GM18951 (cell line): ENCODE data around the gene PRDM16.

ENCODE experiments used
- POLR2A ChIP-seq: IDR thresholded peaks from 4 replicates; pipeline ENCODE4 v1.6.1; 2011; ENCODE audit warnings: mild to moderate bottlenecking; ENCODE audit not compliant: insufficient read length, insufficient read depth; ENCODE audit errors: extremely low read depth
- in situ Hi-C: fragments of 300-500 bp; cut with MboI; formaldehyde crosslinking; loops from one replicate; pipeline ENCODE4 v1.12.0; 2022; ENCODE audit warnings: low sequenced_read_pairs, mixed read lengths, inconsistent platforms; ENCODE audit not compliant: unreplicated experiment

Gene PRDM16

GRCh38 chr1:3028531-3029282 lies 40.3 kb upstream of the PRDM16 start:
- no peak for TF ChIP-seq POLR2A
- in situ Hi-C loops = no loop called here

GRCh38 chr1:3029481-3029961 lies 39.5 kb upstream of the PRDM16 start:
- in situ Hi-C loops = no loop called here
- no peak for TF ChIP-seq POLR2A

GRCh38 chr1:3029991-3030662 lies 38.9 kb upstream of the PRDM16 start:
- in situ Hi-C loops = no loop called here
- no peak for TF ChIP-seq POLR2A

- in situ Hi-C loops = no loop called here
- no peak for TF ChIP-seq POLR2A
These were observed 38.2 kb upstream of the PRDM16 start for GRCh38 chr1:3030663-3031381.

- in situ Hi-C loops = no loop called here
- TF ChIP-seq POLR2A = no peak
These were observed 37.4 kb upstream of the PRDM16 start for GRCh38 chr1:3031401-3032221.

- in situ Hi-C loops = no loop called here
- TF ChIP-seq POLR2A = no peak
These were observed 36.5 kb upstream of the PRDM16 start for GRCh38 chr1:3032371-3033039.

GRCh38 chr1:3033040-3033789 lies 35.8 kb upstream of the PRDM16 start:
- in situ Hi-C loops = no loop called here

GRCh38 chr1:3033790-3034090 lies 35.3 kb upstream of the PRDM16 start:
- in situ Hi-C loops = no loop called here
- TF ChIP-seq POLR2A = no peak

More at GRCh38 chr1:3033040-3033789, 35.8 kb upstream of the PRDM16 start:
- TF ChIP-seq POLR2A = no peak

GRCh38 chr1:3034162-3034561 lies 34.8 kb upstream of the PRDM16 start:
- no peak for TF ChIP-seq POLR2A
- in situ Hi-C loops = no loop called here

- no peak for TF ChIP-seq POLR2A
- in situ Hi-C loops = no loop called here
These were observed 34.1 kb upstream of the PRDM16 start for GRCh38 chr1:3034728-3035562.
